Mucosa of descending colon (tissue), 3 donors: ENCODE measurements around the gene KLF13. TPM values are rescaled to one million over a fixed set of nuclear protein-coding genes. Genes with fewer than 3 reads are reported as not detected.

Experiments
- ATAC-seq: fragments of 200-7000 bp; cut with Tn5 transposase; one replicate; pipeline ENCODE4 v1.9.1; 2020; ENCODE audit warnings: mild to moderate bottlenecking, moderate library complexity
- DNase-seq, 3 donors: peaks; one replicate each; pipeline ENCODE4 v3.0.0-alpha.2; 2020
- H3K36me3 ChIP-seq: fragments of 200-600 bp; one replicate; pipeline ENCODE4 v1.8.0; 2021; ENCODE audit warnings: low read depth, mild to moderate bottlenecking
- H3K4me1 ChIP-seq: fragments of 200-600 bp; one replicate; pipeline ENCODE4 v1.8.0; 2021; ENCODE audit warnings: low read depth, mild to moderate bottlenecking
- H3K4me3 ChIP-seq: fragments of 200-600 bp; one replicate; pipeline ENCODE4 v1.8.0; 2021; ENCODE audit warnings: mild to moderate bottlenecking
- H3K9me3 ChIP-seq: fragments of 200-600 bp; one replicate; pipeline ENCODE4 v1.8.0; 2021; ENCODE audit warnings: mild to moderate bottlenecking
- intact Hi-C, 2 donors: fragments of 100-400 bp; cut with DNase I in 1 of 2; cut with micrococcal nuclease in 1 of 2; formaldehyde crosslinking; loops; one replicate each; pipeline versions ENCODE4 v1.11.0 to v1.11.1; 2022; cut with DNase I, micrococcal nuclease
- total RNA-seq, 3 donors: library from RNA; stranded (reverse); fragmentation: NEBNext Ultra II Directional in 2 of 3; extraction: Animal tissue kit (Norgen Biotek cat#: 25700) in 2 of 3; gene quantifications; one replicate each; pipeline versions ENCODE4 v1.2.1 to v1.2.4, GENCODE V29; 2021 to 2023
- TF ChIP-seq, protein P1 (sequence below): fragments of 200-600 bp; IDR thresholded peaks from one replicate; pipeline ENCODE4 v1.8.0; 2022; ENCODE audit warnings: antibody characterized with exemption, mild to moderate bottlenecking
- donor health status: DM: no; HTN: no; CAD: no; lungs with moderate emphysema.
- donor health status: DM: no; HTN: no; CAD: no.
- donor health status: DM: no; HTN: yes; CAD: no.

The KLF13 gene
- total RNA-seq, 3 donors from 2014 or later, result 72.4 to 107 (median 91.2) TPM

DNA sequence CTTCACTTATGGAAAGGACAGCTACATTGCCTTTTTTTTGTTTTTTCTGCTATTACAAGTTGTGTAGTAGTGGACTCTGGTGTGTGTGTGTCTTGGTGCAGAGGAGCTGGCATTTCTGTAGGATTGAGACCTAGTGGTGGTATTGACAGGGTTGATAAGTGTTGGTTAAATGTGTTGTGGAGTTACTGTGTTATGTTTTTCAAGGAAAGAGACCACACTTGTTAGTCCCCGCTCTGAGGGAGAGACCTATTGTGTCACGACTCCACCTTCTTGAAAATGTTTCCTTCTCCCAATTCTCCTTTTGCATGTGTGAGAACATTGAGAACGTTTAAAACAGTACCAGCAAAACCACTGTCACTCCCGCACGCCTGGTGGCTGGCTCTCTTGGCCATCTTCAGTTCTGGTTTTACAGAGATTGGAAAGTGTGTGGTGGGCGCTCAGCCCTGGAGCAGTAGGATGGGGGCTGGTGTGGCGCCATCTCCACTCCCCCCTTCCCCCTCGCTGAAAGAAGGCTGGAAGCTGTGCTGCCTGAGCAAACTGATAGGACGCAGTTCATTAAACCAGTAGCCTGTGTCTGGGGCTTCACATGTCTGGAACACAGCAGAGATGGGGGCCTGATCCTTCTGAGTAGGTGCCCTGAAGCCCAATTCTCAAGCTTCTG lies 5.5 kb downstream of the KLF13 start:
- ATAC-seq (no peak), DNase-seq (no peak)
- TF ChIP-seq, protein P1, sequence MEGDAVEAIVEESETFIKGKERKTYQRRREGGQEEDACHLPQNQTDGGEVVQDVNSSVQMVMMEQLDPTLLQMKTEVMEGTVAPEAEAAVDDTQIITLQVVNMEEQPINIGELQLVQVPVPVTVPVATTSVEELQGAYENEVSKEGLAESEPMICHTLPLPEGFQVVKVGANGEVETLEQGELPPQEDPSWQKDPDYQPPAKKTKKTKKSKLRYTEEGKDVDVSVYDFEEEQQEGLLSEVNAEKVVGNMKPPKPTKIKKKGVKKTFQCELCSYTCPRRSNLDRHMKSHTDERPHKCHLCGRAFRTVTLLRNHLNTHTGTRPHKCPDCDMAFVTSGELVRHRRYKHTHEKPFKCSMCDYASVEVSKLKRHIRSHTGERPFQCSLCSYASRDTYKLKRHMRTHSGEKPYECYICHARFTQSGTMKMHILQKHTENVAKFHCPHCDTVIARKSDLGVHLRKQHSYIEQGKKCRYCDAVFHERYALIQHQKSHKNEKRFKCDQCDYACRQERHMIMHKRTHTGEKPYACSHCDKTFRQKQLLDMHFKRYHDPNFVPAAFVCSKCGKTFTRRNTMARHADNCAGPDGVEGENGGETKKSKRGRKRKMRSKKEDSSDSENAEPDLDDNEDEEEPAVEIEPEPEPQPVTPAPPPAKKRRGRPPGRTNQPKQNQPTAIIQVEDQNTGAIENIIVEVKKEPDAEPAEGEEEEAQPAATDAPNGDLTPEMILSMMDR, result no peak
- Histone ChIP-seq H3K4me1 (peaks cover 58% of the 10 kb centered on the region), H3K9me3 (no peaks in the 10 kb centered on the region), H3K36me3 (no peaks in the 10 kb centered on the region), H3K4me3 (no peak overlapping the region)
- intact Hi-C loops, result loop anchor here in 1 of 2 donors (10.0 kb wide), 1 partner anchor 63 kb away; no protein-coding TSS in a partner anchor

DNA sequence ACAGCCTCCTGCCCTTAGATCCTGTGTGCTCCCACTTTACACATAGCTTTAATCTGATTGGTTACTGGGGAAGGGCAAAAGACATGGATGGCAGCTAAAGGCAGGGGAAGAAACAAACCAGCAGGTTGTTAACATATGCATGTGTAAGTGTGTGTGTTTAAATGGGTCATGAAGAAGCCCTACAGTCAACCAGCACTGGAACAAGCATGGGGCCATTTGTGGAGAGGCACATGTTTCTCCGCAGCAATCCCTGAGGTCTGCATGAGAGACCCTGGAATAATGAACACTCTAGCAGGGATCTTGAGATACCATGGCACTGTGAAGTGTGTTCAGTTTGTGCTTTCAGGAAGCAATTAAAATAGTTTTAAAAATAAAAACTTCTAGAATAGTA lies 6.0 kb downstream of the KLF13 start:
- DNase-seq (no peak), ATAC-seq (no peak)
- H3K36me3 ChIP-seq, result no peaks in the 10 kb centered on the region
- H3K4me3 ChIP-seq, result no peak overlapping the region
- no peaks in the 10 kb centered on the region for H3K9me3 ChIP-seq
- intact Hi-C loops, result loop anchor here in 1 of 2 donors (10.0 kb wide), 1 partner anchor 62 kb away; no protein-coding TSS in a partner anchor
- TF ChIP-seq, protein P1, result no peak
- H3K4me1 ChIP-seq, result peaks cover 64% of the 10 kb centered on the region

DNA sequence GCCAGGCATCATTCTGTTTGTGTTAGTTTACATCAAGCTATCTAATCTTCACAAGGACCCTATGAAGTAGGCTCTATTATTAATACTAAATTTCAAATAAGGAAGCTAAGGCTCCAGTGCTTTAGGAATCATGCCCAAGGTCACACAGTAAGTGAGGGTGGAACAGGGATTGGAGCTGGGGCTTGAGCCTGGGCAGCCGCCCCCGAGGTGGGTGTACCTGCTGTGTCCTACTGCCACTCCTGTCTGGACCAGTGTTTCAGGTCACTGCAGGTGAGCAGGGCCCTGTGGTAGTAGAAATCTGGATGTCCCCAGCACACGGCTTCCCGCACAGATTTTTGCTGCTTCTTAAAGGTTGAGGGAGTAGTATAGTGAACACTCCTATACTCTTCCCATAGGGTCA lies 6.5 kb downstream of the KLF13 start:
- ATAC-seq (no peak), DNase-seq (no peak)
- intact Hi-C loops, result loop anchor here in 1 of 2 donors (10.0 kb wide), 1 partner anchor 62 kb away; no protein-coding TSS in a partner anchor
- Histone ChIP-seq H3K9me3 (no peaks in the 10 kb centered on the region), H3K36me3 (no peaks in the 10 kb centered on the region), H3K4me3 (no peak overlapping the region), H3K4me1 (peaks cover 67% of the 10 kb centered on the region)
- TF ChIP-seq, protein P1, result no peak

DNA sequence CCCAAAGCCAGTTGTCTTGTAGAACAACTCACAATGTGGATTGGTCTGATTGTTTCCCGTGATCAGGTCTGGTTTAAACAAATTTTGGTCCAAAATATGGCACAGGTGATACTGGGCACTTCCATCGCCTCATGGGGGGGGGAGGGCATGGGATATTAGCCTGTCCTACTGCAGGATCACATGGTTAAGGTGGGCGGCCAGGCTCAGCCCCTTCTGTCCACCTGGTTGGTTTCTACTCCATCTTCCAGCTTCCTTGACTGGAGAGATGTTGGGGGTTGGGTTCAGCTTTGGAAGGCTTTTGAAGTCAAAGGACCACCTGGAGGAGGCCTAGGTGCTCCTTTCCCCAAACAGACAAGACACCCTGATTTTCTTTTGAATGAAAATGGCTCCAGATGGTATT lies 7.2 kb downstream of the KLF13 start:
- Histone ChIP-seq H3K4me3 (no peak overlapping the region), H3K4me1 (peaks cover 74% of the 10 kb centered on the region), H3K36me3 (no peaks in the 10 kb centered on the region), H3K9me3 (no peaks in the 10 kb centered on the region)
- TF ChIP-seq, protein P1, result no peak
- DNase-seq, result no peak
- ATAC-seq, result no peak
- intact Hi-C loops, result loop anchor here in 1 of 2 donors (10.0 kb wide), 1 partner anchor 61 kb away; no protein-coding TSS in a partner anchor

DNA sequence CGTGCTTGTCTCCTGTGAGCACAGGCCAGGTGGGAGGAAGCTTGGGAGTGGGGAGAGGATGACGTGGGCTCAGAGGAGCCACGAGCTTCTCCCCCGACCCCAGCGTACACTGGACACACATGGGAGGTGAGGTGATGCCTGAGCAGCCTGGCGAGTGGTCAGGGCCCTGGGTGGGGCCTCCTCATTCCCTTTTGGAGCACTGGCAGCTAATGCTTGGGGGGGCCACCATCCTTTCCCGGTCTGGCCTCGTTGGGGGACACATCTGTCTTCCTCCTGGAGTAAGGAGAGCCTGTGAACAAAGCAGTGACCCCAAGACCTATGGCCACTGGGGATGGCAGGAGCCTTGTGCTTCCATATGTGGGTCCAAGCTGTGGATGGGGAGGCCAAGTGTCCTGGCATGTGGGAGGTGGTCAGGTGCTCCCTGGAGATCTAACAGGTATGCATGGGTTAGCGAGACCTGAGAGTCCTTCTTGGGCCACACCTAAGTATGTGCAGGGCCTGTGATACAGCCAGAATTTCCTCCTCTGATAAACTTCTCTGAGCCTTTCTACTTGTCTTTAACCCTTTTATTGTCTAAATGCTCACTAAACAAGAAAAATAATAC lies 9.5 kb downstream of the KLF13 start:
- peaks cover 75% of the 10 kb centered on the region for H3K4me1 ChIP-seq
- DNase-seq, result no peak

More for the DNA sequence above, 9.5 kb downstream of the KLF13 start:
- Histone ChIP-seq H3K9me3 (no peaks in the 10 kb centered on the region), H3K4me3 (no peak overlapping the region), H3K36me3 (no peaks in the 10 kb centered on the region)
- TF ChIP-seq, protein P1, result no peak
- intact Hi-C loops, result loop anchor here in 1 of 2 donors (10.0 kb wide), 1 partner anchor 59 kb away; no protein-coding TSS in a partner anchor
- ATAC-seq, result no peak
